Measurements from ENCODE around the gene CCDC33.

GRCh38 chr15:74257105-74257504 lies 21.0 kb downstream of the CCDC33 start:
- TF ChIP-seq EZH2phosphoT487 (IDR thresholded peaks at IDR 0.05; ENCODE audit: insufficient read depth, low read depth), result no peak
- TF ChIP-seq EZH2 (IDR thresholded peaks at IDR 0.05; ENCODE audit: insufficient read depth, poor library complexity, severe bottlenecking), result no peak
